Pulmonary artery endothelial cell (primary cell): ENCODE data around the gene STK32B. TPM values are rescaled to one million over a fixed set of nuclear protein-coding genes. Genes with fewer than 3 reads are reported as not detected.
A peak's percentile ranks its signal among the peaks of the same experiment; 100 is the strongest.
"Not testable (repeated sequence)": the region's sequence is repeated elsewhere in the genome, so short reads cannot be mapped to it uniquely, and the experiment has no call there.

Experiments used
- DNase-seq: peaks from one replicate; pipeline ENCODE4 v3.0.0-alpha.2; 2011; ENCODE audit warnings: low read depth, low spot score
- total RNA-seq: library from RNA; depleted of rRNA; stranded (reverse); fragments of >200 nt; gene quantifications from 2 replicates; pipeline ENCODE4 v1.2.3, GENCODE V29; 2014

The STK32B gene
- total RNA-seq, 1 donor from 2014 or later = 12.4 TPM

DNA sequence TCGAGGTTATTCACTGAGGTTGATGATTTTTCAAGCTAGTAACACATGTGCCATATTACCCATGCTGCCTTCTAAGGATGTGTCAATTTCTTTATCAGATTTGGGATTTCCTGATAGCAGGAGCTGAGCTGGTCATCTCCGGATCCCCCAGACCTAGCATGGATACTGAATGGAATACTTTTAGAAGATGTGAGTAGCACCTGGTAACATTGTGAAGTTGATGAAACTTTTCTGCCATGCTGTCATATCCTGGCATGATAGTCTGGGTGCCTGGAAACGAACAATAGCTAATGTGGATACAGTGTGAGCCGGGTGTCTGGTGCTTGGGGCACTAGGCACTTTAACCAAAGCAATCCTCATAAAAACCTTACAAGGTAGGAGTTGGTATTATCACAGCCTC, 21.1 kb upstream of the STK32B start:
- no peak for DNase-seq

- DNase-seq = no peak
Observed at GRCh38 chr4:5030927-5031326, 20.4 kb upstream of the STK32B start.

GRCh38 chr4:5032813-5033212, 18.5 kb upstream of the STK32B start:
- no peak for DNase-seq

DNA sequence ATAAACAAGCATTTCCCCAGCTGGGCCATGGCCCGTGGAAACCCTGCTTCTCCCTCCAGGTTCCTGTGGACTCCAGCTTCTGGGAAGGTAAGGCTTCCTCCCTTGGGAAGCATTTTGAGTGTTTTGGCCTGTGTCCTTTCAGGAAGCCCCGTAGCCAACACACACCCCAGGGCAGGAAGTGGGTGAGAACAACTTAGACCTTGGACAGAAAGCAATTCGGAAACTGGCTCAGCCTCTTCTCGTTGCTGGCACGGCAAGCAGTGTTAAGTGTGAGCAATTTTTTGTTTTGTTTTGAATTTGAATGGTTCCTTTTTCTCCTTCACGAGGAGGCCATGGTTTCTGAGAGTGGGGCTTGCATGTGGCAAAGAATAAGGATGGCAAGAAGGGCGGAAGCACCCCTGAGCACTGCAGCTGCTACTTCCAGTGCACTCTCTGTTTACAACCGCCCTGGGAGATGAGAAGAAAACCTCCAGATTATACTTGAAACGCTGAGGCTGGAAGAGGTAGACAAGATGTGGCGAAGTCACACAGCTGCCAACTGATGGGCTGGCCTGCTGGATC, 17.9 kb upstream of the STK32B start:
- DNase-seq = peak; percentile 75

DNA sequence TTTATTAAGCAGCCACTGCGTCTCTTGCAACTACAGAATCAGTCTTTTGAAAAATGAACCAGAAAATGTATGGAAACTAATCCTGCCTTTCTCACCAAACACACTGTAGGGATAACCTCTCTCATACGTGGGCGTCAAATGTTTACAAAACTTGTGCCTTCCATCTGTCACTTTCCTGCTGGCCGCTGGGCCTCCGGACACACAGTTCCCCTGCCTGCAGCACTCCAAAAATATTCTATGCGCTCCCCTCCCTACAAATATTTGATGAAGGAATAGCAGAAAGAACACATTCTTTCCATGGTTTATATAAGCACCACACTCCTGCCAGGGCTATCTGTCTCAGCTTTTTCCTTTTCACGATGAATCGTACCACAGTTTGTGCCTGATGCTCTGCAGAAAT, 17.1 kb upstream of the STK32B start:
- DNase-seq = no peak

DNA sequence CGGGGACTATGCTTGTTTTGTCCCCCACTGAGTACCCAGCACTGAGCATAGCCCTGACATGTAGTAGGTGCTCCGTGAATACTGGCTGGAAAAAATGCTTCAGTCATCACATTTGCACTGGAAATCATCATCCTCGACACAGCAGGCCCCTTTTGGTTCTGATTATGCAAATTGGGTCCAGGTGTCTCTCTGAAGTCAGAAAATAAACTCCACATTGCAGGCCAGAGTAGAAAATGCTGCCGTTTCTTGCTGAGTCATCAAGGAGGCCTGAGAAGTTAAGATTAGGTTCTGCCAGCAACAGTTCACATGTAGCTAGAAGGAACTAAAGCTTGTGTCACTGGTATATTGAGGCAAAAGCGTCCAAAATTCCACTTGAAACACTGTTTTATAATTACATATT, 15.0 kb upstream of the STK32B start:
- DNase-seq = no peak

DNA sequence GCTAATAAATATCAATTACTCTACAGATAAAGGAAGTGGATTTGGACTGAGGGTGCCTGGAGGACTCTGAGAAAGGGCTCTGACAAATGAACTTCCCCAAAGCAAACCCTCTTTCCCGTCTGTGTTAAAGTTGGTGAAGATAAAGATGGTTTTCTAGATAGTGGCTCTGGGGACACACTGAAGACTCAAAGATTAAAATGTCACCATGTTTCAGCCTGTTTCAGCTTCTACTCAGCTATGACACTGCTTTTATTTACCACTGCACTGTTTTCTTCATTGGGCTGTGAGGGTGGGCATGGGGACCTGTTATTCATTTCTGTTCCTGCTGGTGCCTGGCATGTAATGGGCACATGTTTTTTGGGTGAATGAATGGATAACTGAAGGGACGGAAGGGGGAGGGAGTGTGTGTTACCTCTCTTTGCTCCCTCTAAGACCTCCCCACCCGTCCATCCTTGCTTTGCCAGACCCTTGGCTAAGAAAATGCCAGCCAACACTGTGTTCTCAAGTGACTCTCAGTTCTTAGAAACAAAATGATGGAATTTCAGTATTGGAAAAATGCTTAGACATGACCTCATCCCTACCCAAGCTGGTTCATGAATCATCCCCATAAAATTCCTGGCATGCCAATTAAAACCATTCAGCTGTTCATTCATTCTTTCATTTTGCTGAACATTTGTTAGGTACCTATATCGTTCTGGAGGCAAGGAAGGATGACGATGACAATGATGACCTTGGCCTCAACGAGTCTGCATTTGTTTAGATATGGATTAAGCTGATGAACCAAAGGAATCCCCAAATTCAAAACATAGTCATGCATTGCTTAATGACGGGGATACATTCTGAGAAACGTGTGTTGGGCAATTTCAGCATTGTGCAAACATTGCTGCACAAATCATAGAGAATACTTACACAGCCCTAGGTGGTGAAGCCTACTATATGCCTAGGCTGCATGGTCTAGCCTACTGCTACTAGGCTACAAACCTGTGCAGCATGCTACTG, 13.4 kb upstream of the STK32B start:
- DNase-seq = peak; percentile 84

DNA sequence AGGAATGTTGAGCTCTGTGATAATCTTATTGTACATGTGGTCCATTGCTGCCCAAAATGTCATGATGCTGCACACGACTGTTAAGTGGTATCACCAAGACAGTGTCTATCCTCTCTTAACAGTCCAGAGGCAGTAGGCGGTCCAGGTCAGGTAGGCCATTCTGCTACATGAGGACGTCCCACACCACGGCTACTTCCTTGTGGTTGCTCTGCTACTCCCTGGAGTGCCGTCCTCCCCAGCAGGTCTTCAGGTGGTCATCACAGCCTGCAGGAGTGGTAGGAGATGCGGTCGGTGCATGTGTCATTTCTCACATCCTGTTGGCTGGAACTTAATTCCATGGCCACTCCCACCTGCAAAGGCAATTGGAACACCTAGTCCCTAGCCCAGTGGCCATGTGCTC, 11.5 kb upstream of the STK32B start:
- no peak for DNase-seq

DNA sequence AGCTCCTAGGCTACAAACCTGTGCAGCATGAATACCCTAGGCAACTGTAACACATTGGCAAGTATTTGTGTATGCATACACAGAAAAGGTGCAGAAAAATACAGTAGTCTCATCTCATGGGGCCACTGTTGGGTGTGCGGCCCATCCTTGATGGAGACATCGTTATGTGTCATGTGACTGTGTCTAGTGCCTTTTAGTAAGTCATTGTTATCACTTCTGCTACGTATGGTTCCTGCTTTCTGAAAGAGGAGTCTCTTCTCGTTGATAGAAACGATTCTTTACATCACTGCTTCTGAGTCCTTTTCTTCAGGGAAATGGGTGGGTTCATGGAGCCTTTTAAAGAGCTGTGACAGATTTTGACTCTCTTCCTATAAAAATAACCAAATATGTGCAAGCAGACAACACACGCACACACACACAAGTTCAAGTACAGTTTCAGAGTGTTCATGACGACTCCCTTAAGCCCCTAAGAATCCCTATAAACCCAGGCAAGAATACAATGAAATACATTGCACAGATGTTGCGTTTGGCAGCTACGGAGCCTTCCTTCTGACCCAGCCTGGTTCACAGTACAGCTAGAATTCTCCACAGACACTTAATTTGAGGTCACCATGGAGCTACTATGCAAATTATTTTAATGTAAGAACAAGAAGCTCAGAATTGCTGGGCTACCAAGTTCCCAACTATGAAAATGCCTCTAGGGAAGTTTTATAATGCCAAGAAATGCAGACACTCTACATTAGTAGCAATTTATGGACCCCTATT, 10.2 kb upstream of the STK32B start:
- no peak for DNase-seq

DNA sequence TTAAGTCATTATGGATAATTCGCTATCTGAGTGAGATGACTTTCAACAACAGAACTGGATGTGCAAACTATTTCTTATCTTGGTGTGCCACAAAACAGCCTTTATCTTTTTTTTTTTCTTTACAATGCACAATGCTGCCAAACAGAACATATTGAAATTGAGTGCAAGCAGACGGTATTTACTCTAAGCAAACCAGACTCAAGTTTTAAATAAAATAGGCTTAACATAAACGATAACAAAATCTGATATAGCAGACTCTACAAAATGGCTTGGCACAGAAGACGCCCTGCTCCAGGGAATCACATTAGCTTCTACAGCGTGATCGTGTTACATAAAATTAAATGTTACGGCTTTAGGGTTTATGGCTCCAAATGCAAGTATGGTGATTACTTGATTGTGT, 9.6 kb upstream of the STK32B start:
- no peak for DNase-seq

GRCh38 chr4:5043579-5043978, 7.7 kb upstream of the STK32B start:
- no peak for DNase-seq

DNA sequence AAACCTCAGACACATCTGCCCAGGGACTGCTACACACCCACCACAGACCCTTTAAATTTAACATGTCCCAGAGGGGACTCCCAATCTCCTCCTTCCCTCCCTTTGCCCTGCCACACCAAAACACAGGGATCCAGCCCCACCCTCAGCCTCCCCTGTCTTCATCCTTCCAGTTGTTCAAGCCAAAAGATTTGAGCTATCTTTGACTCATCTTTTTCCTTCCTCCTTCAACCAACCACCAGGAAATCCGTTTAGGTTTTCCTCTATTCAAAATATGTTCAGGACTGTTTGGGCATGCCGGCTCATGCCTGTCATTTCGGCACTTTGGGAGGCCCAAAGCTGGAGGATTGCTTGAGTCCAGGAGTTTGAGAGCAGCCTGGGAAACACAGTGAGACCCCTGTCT, 6.9 kb upstream of the STK32B start:
- no peak for DNase-seq

- peak; percentile 36 for DNase-seq
Observed at GRCh38 chr4:5045097-5045496, 6.2 kb upstream of the STK32B start.

DNA sequence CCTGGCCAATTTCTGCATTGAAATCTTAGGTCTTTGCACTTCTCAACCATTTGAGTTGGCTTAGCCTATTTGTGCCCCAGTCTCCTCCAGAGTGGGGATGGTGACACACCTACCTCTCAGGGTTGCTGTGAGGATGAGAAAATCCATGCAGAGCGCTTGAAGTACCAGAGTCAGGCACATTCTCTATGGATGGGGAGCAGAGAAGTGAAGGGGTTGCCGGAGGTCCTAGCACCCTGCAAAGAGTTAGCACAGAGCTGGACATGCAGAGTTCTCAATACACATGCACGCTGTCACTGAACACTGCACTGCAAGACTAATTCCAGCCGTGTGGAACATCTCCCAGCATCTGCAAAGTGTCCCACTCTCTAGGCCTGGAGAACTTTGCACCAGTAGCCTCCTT, 2.6 kb upstream of the STK32B start:
- DNase-seq = no peak

GRCh38 chr4:5050520-5051277, 581 bp upstream of the STK32B start:
- DNase-seq = peak; percentile 55

- no peak for DNase-seq
Observed at GRCh38 chr4:5052204-5052702, 973 bp downstream of the STK32B start.

- DNase-seq = no peak
Observed at GRCh38 chr4:5052726-5053425, 1.6 kb downstream of the STK32B start.

DNA sequence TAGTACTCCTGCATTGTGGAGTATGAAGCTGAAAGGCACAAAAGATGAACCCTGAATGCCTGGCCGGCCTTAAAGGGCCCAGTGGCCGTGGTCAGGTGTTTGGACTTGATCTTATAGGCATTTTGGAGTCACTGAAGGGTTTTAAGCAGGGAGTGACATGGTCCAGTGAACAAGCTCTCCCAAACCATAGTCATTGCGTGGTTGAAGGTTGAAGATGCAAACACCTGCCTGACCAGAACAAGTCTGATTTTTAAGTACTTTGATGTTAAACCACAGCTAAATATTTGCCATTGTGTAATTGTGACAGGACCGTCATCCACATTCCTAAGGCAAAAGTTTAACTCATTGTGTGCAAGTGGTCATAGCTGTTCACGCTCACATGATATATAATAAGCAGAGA, 3.3 kb downstream of the STK32B start:
- no peak for DNase-seq

DNA sequence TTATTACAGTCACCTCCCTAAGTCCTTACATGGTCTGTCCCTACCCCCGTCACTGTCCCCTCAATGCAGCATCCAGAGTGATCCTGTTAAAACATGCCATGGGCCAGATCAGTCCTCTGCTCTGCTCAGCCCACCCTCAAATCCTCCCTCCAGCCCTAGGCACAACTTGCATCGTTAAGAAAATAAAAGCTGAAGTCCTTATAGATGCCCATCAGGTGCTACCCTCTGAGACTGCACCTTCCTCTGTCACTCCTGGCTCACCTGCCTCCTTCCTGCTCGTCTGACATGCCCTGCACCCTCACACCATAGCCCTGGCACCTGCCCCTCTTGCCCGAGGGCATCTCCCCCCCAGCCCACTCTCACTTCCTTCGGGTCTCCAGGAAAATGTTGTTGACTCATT, 4.1 kb downstream of the STK32B start:
- DNase-seq = no peak

GRCh38 chr4:5066101-5066500, 14.8 kb downstream of the STK32B start:
- DNase-seq = no peak

GRCh38 chr4:5066968-5067367, 15.7 kb downstream of the STK32B start:
- DNase-seq = not testable (repeated sequence)
